SK-N-SH treated with all-trans-retinoic acid at 6 μM for 48 hours (cell line): Measurements from ENCODE around the gene RNF168.

ENCODE experiments used
- ATAC-seq: fragments of 200-7000 bp; cut with Tn5 transposase; 3 replicates; pipeline ENCODE4 v1.9.1; 2020; ENCODE audit warnings: mild to moderate bottlenecking, moderate library complexity
- ARNTL ChIP-seq: fragments of 450-650 bp; formaldehyde crosslinking; IDR thresholded peaks from 2 replicates; pipeline ENCODE4 v1.5.0; 2020; ENCODE audit warnings: low read depth, mild to moderate bottlenecking, moderate library complexity, borderline replicate concordance
- BACH2 ChIP-seq: fragments of 250-450 bp; sonication (Bioruptor Pico); IDR thresholded peaks from 2 replicates; pipeline ENCODE4 v1.9.0; 2021; ENCODE audit warnings: mild to moderate bottlenecking, borderline replicate concordance
- CREB5 ChIP-seq: fragments of 250-450 bp; sonication (Bioruptor Pico); IDR thresholded peaks from 2 replicates; pipeline ENCODE4 v1.5.1; 2020; ENCODE audit warnings: low read depth, mild to moderate bottlenecking, moderate library complexity
- CSDC2 ChIP-seq: fragments of 250-450 bp; sonication (Bioruptor Pico); IDR thresholded peaks from 2 replicates; pipeline ENCODE4 v1.5.0; 2020; ENCODE audit warnings: mild to moderate bottlenecking, moderate library complexity
- CSRNP3 ChIP-seq: fragments of 250-450 bp; sonication (Bioruptor Pico); IDR thresholded peaks from 2 replicates; pipeline ENCODE4 v1.5.1; 2021; ENCODE audit warnings: mild to moderate bottlenecking, moderate library complexity
- ESRRG ChIP-seq: fragments of 250-450 bp; sonication (Bioruptor Pico); IDR thresholded peaks from 2 replicates; pipeline ENCODE4 v1.6.1; 2021; ENCODE audit warnings: mild to moderate bottlenecking
- GLIS3 ChIP-seq: fragments of 250-450 bp; sonication (Bioruptor Pico); IDR thresholded peaks from 2 replicates; pipeline ENCODE4 v1.5.0; 2020; ENCODE audit warnings: mild to moderate bottlenecking, moderate library complexity
- ISL1 ChIP-seq: fragments of 250-450 bp; sonication (Bioruptor Pico); IDR thresholded peaks from 2 replicates; pipeline ENCODE4 v2.1.2; 2022; ENCODE audit warnings: mild to moderate bottlenecking, moderate library complexity
- OSR1 ChIP-seq: fragments of 250-450 bp; sonication (Bioruptor Pico); IDR thresholded peaks from 2 replicates; pipeline ENCODE4 v1.8.0; 2022; ENCODE audit warnings: moderate library complexity, mild to moderate bottlenecking, inconsistent platforms
- PATZ1 ChIP-seq: fragments of 250-450 bp; sonication (Bioruptor Pico); IDR thresholded peaks from 2 replicates; pipeline ENCODE4 v1.8.0; 2020; ENCODE audit warnings: mild to moderate bottlenecking, moderate library complexity, borderline replicate concordance
- POU6F1 ChIP-seq: fragments of 250-450 bp; sonication (Bioruptor Pico); IDR thresholded peaks from 2 replicates; pipeline ENCODE4 v1.8.0; 2021; ENCODE audit warnings: low read depth, mild to moderate bottlenecking, moderate library complexity, borderline replicate concordance
- RARB ChIP-seq: fragments of 250-450 bp; sonication (Bioruptor Pico); IDR thresholded peaks from 2 replicates; pipeline ENCODE4 v1.8.0; 2021; ENCODE audit warnings: mild to moderate bottlenecking, moderate library complexity
- SNAI2 ChIP-seq: fragments of 250-450 bp; sonication (Bioruptor Pico); IDR thresholded peaks from 2 replicates; pipeline ENCODE4 v1.5.0; 2020; ENCODE audit warnings: mild to moderate bottlenecking, moderate library complexity
- TCF4 ChIP-seq: fragments of 250-450 bp; sonication (Bioruptor Pico); IDR thresholded peaks from 2 replicates; pipeline ENCODE4 v1.8.0; 2021; ENCODE audit warnings: mild to moderate bottlenecking, moderate library complexity, borderline replicate concordance
- TOX ChIP-seq: fragments of 250-450 bp; sonication (Bioruptor Pico); IDR thresholded peaks from 2 replicates; pipeline ENCODE4 v1.8.0; 2021; ENCODE audit warnings: mild to moderate bottlenecking, moderate library complexity, borderline replicate concordance
- TSHZ2 ChIP-seq: fragments of 250-450 bp; sonication (Bioruptor Pico); IDR thresholded peaks from 2 replicates; pipeline ENCODE4 v1.5.0; 2020; ENCODE audit warnings: mild to moderate bottlenecking, moderate library complexity
- ZC3H10 ChIP-seq: fragments of 250-450 bp; sonication (Bioruptor Pico); IDR thresholded peaks from 2 replicates; pipeline ENCODE4 v1.5.1; 2021; ENCODE audit warnings: mild to moderate bottlenecking, moderate library complexity
- ZFP3 ChIP-seq: fragments of 250-450 bp; sonication (Bioruptor Pico); IDR thresholded peaks from 2 replicates; pipeline ENCODE4 v1.5.0; 2020; ENCODE audit warnings: mild to moderate bottlenecking, moderate library complexity
- ZFP30 ChIP-seq: fragments of 450-650 bp; formaldehyde crosslinking; IDR thresholded peaks from 2 replicates; pipeline ENCODE4 v1.5.0; 2022; ENCODE audit warnings: mild to moderate bottlenecking, moderate library complexity
- ZNF565 ChIP-seq: fragments of 450-650 bp; formaldehyde crosslinking; conservative IDR thresholded peaks from 2 replicates; pipeline ENCODE4 v1.5.0; 2020; ENCODE audit warnings: low read depth, mild to moderate bottlenecking, moderate library complexity
- ZNF70 ChIP-seq: fragments of 450-650 bp; formaldehyde crosslinking; IDR thresholded peaks from 2 replicates; pipeline ENCODE4 v1.5.0; 2020; ENCODE audit warnings: mild to moderate bottlenecking, moderate library complexity
- ZNF8 ChIP-seq: fragments of 450-650 bp; formaldehyde crosslinking; IDR thresholded peaks from 2 replicates; pipeline ENCODE4 v1.5.0; 2020; ENCODE audit warnings: mild to moderate bottlenecking, moderate library complexity

Gene RNF168

GRCh38 chr3:196533260-196533681, 29.7 kb upstream of the RNF168 start:
- TF ChIP-seq OSR1 (CRISPR knock-in tag) (no peak), ISL1 (CRISPR knock-in tag) (no peak), CSRNP3 (CRISPR knock-in tag) (no peak), CREB5 (CRISPR knock-in tag) (no peak), TSHZ2 (CRISPR knock-in tag) (no peak), ZNF8 (CRISPR knock-in tag) (no peak), ZFP30 (CRISPR knock-in tag) (no peak), TCF4 (no peak), GLIS3 (CRISPR knock-in tag) (no peak), ZNF565 (CRISPR knock-in tag) (no peak), ZFP3 (CRISPR knock-in tag) (no peak), ZNF70 (no peak), ARNTL (CRISPR knock-in tag) (no peak), BACH2 (CRISPR knock-in tag) (no peak), SNAI2 (no peak), CSDC2 (CRISPR knock-in tag) (no peak), ESRRG (no peak), ZC3H10 (CRISPR knock-in tag) (no peak), POU6F1 (no peak)
- ATAC-seq: no peak

GRCh38 chr3:196531418-196531817, 27.9 kb upstream of the RNF168 start:
- no peak for ATAC-seq
- TF ChIP-seq BACH2 (CRISPR knock-in tag) (no peak), PATZ1 (CRISPR knock-in tag) (no peak), TOX (no peak)

GRCh38 chr3:196528639-196529233, 25.2 kb upstream of the RNF168 start:
- ATAC-seq: peak; percentile 99
- TF ChIP-seq CSDC2 (CRISPR knock-in tag): no peak
- no peak for TF ChIP-seq ARNTL (CRISPR knock-in tag)
- TF ChIP-seq ZFP3 (CRISPR knock-in tag): no peak
- TF ChIP-seq CREB5 (CRISPR knock-in tag): no peak
- no peak for TF ChIP-seq PATZ1 (CRISPR knock-in tag)
- no peak for TF ChIP-seq ZNF70
- TF ChIP-seq TCF4: no peak
- no peak for TF ChIP-seq ZNF565 (CRISPR knock-in tag)
- no peak for TF ChIP-seq ESRRG
- TF ChIP-seq ZNF8 (CRISPR knock-in tag): no peak
- no peak for TF ChIP-seq RARB (CRISPR knock-in tag)
- TF ChIP-seq GLIS3 (CRISPR knock-in tag): no peak
- TF ChIP-seq SNAI2: no peak
- no peak for TF ChIP-seq ZC3H10 (CRISPR knock-in tag)
- TF ChIP-seq CSRNP3 (CRISPR knock-in tag): no peak
- no peak for TF ChIP-seq ZFP30 (CRISPR knock-in tag)
- no peak for TF ChIP-seq BACH2 (CRISPR knock-in tag)
- TF ChIP-seq ISL1 (CRISPR knock-in tag): no peak
- no peak for TF ChIP-seq OSR1 (CRISPR knock-in tag)
